GM23248 (cell line): ENCODE data around the gene MYO5A.

ENCODE experiments used
- EZH2 ChIP-seq: fragments of 200-600 bp; sonication (generic); IDR thresholded peaks from 2 replicates; pipeline ENCODE4 v1.6.1; 2018; ENCODE audit warnings: antibody characterized with exemption, mild to moderate bottlenecking; ENCODE audit not compliant: insufficient read depth, poor library complexity, severe bottlenecking
- EZH2phosphoT487 ChIP-seq: fragments of 200-600 bp; sonication (generic); IDR thresholded peaks from 2 replicates; pipeline ENCODE4 v1.6.1; 2018; ENCODE audit warnings: antibody characterized with exemption, moderate library complexity, mild to moderate bottlenecking, low read depth; ENCODE audit not compliant: insufficient read depth

- no peak for TF ChIP-seq EZH2
- no peak for TF ChIP-seq EZH2phosphoT487
Measured at GRCh38 chr15:52383100-52383588, 145.5 kb downstream of the MYO5A start.
